Kidney (tissue), 14 donors: ENCODE data around the gene S100G. TPM values are rescaled to one million over a fixed set of nuclear protein-coding genes. Genes with fewer than 3 reads are reported as not detected.

Experiments
- DNase-seq, 5 donors: peaks; one replicate each; pipeline ENCODE4 v3.0.0-alpha.2; 2013 to 2020
- FAIRE-seq: peaks from 2 replicates; lab custom pipeline; 2012; peaks lifted over from hg19 to GRCh38; lab: Jason Lieb, UNC
- H3K27ac ChIP-seq, 2 donors: one replicate each; pipeline ENCODE4 v1.7.0; 2013; ENCODE audit warnings: low read depth in 2 of 2, low read length in 2 of 2, inconsistent platforms in 1 of 2
- H3K27me3 ChIP-seq: one replicate; pipeline ENCODE4 v1.7.1; 2013; ENCODE audit warnings: low read length, inconsistent platforms; ENCODE audit not compliant: control insufficient read depth, insufficient read depth
- H3K36me3 ChIP-seq, 3 donors: one replicate each; pipeline versions ENCODE4 v1.7.0 to v1.7.1; 2013; ENCODE audit warnings: low read length in 3 of 3, control low read depth in 1 of 3, inconsistent platforms in 1 of 3; ENCODE audit not compliant: insufficient read depth in 3 of 3, control insufficient read depth in 2 of 3
- H3K4me1 ChIP-seq, 3 donors: one replicate each; pipeline versions ENCODE4 v1.7.0 to v1.7.1; 2013; ENCODE audit warnings: low read length in 3 of 3, inconsistent platforms in 1 of 3, low read depth in 1 of 3; ENCODE audit not compliant: control insufficient read depth in 2 of 3, insufficient read depth in 2 of 3
- H3K4me3 ChIP-seq, 3 donors: one replicate each; pipeline versions ENCODE4 v1.7.0 to v1.8.1; 2013; ENCODE audit warnings: low read length in 3 of 3, control low read depth in 1 of 3, inconsistent platforms in 1 of 3
- H3K9ac ChIP-seq, 3 donors: one replicate each; pipeline versions ENCODE4 v1.7.0 to v1.7.1; 2013; ENCODE audit warnings: low read length in 3 of 3, control low read depth in 1 of 3, inconsistent platforms in 1 of 3
- H3K9me3 ChIP-seq, 3 donors: one replicate each; pipeline versions ENCODE4 v1.7.0 to v1.7.1; 2013; ENCODE audit warnings: low read length in 3 of 3, control low read depth in 1 of 3, inconsistent platforms in 1 of 3; ENCODE audit not compliant: control insufficient read depth in 2 of 3, insufficient read depth in 1 of 3
- CTCF ChIP-seq: IDR thresholded peaks from 3 replicates; pipeline ENCODE4 v1.5.1; 2012; ENCODE audit warnings: mild to moderate bottlenecking, moderate library complexity, borderline replicate concordance; ENCODE audit not compliant: insufficient read depth; ENCODE audit errors: extremely low read depth
- intact Hi-C: fragments of 100-400 bp; cut with DNase I; formaldehyde crosslinking; loops from one replicate; pipeline ENCODE4 v1.11.1; 2022
- polyA plus RNA-seq: library from polyadenylated mRNA; stranded (reverse); fragments of 350-450 nt; fragmentation: Illumina TruSeq; extraction: RNeasy Lipid Tissue Mini Kit (QIAGEN cat#74804); gene quantifications from one replicate; pipeline ENCODE4 v1.2.3, GENCODE V29; 2014; ENCODE audit warnings: low read depth, low replicate concordance; ENCODE audit not compliant: insufficient read depth
- total RNA-seq: library from RNA; stranded (reverse); fragmentation: NEBNext Ultra II Directional; extraction: Animal tissue kit (Norgen Biotek cat#: 25700); gene quantifications from one replicate; pipeline ENCODE4 v1.2.1, GENCODE V29; 2021
- donor health status: control.
- donor health status: control.
- donor health status: control.
- donor health status: control.
- donor health status: control.
- donor health status: DM: yes; HTN: yes; CAD: no.
- donor health status: Normal renal cell carcinoma (clear cell type).

Gene S100G
- total and polyA plus RNA-seq, 2 donors from 2014 or later, result not detected

DNA sequence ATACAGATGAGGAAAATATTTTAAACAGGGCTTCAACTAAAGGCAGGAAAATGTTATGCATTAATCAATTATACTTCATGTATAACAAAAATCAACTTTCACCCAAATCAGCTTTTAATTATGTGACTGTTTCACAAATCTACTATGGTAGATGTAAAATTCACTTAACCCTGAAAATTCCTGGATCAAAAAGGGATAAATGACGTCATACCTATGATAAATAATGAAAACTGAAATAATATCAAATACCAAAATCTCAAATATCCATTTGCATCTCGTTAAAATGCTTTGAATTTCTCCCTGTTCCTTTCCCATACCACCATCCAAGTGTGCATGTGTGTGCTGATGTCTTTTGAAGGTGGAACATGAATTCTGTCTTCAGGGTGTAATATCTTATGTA, 11.5 kb downstream of the S100G start:
- intact Hi-C loops, result no loop called here
- no peak for DNase-seq
- no peak for FAIRE-seq

GRCh38 chrX:16662402-16662801, 12.4 kb downstream of the S100G start:
- intact Hi-C loops, result no loop called here
- no peak for FAIRE-seq

More for the DNA sequence above, 11.5 kb downstream of the S100G start:
- no peak overlapping the region for H3K9ac ChIP-seq
- H3K4me3 ChIP-seq, result no peak overlapping the region
- H3K9me3 ChIP-seq, result no peaks in the 10 kb centered on the region
- no peaks in the 10 kb centered on the region for H3K4me1 ChIP-seq
- no peaks in the 10 kb centered on the region for H3K36me3 ChIP-seq
- no peak for TF ChIP-seq CTCF
- no peak overlapping the region for H3K27ac ChIP-seq
- peaks cover 5% of the 10 kb centered on the region for H3K27me3 ChIP-seq

DNA sequence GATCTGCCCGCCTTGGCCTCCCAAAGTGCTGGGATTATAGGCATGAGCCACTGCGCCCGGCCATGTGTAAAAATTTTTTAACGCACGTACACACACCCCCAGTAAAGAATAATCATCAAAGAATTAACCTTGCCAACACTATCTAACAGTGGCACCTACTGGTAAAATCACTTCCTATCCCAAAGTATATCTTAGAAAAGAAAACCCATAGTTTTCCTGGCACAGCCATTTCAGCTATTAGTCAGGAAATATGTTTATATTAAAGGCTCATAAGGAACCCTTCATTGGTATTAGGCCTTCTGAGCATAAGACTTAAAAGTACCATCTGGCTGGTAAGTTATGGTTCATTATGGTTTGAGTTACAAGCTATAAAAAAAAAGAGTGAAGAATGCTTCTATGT, 14.1 kb downstream of the S100G start:
- Histone ChIP-seq H3K27me3 (peaks cover 3% of the 10 kb centered on the region), H3K36me3 (no peaks in the 10 kb centered on the region), H3K4me1 (no peaks in the 10 kb centered on the region), H3K9ac (no peak overlapping the region), H3K27ac (no peak overlapping the region), H3K9me3 (no peaks in the 10 kb centered on the region), H3K4me3 (no peak overlapping the region)
- no peak for TF ChIP-seq CTCF
- intact Hi-C loops, result no loop called here
- no peak for DNase-seq
- no peak for FAIRE-seq

More at GRCh38 chrX:16662402-16662801, 12.4 kb downstream of the S100G start:
- H3K4me3 ChIP-seq, result no peak overlapping the region
- H3K27ac ChIP-seq, result no peak overlapping the region
- H3K9me3 ChIP-seq, result no peaks in the 10 kb centered on the region
- peaks cover 5% of the 10 kb centered on the region for H3K27me3 ChIP-seq
- TF ChIP-seq CTCF, result no peak
- no peak for DNase-seq
- no peak overlapping the region for H3K9ac ChIP-seq
- H3K4me1 ChIP-seq, result no peaks in the 10 kb centered on the region
- H3K36me3 ChIP-seq, result no peaks in the 10 kb centered on the region

DNA sequence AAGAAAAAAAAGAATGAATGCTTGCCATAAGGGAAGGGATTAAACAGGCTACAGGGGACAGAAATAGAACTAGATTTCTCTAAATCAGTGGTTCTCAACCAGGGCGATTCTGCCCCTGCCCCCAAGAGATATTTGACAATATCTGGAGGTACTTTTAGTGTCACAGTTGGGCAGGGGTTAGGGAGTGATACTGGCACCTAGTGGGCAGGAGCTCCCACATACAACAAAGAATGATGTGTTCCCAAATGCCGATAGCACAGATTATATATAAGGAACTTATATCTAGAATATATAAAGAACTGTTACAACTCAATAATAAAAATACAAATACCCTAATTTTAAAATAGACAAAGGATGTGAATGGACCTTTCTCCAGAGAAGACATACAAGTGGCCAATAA, 14.7 kb downstream of the S100G start:
- H3K9ac ChIP-seq, result no peak overlapping the region
- TF ChIP-seq CTCF, result no peak
- FAIRE-seq (no peak), DNase-seq (no peak)
- no peak overlapping the region for H3K27ac ChIP-seq
- no peaks in the 10 kb centered on the region for H3K27me3 ChIP-seq
- H3K36me3 ChIP-seq, result no peaks in the 10 kb centered on the region
- intact Hi-C loops, result no loop called here
- H3K4me3 ChIP-seq, result no peak overlapping the region
- H3K4me1 ChIP-seq, result no peaks in the 10 kb centered on the region
- no peaks in the 10 kb centered on the region for H3K9me3 ChIP-seq
